NCI-H1092 (cell line): ENCODE results near the gene ACSS1.

Experiments used
- DNase-seq: peaks from one replicate; lab custom pipeline; 2025; lab: John Stamatoyannopoulos, UW

Gene ACSS1

GRCh38 chr20:25030649-25031207 lies 27.2 kb downstream of the ACSS1 start:
- DNase-seq = no peak

- DNase-seq = no peak
Observed at GRCh38 chr20:25030007-25030648, 27.8 kb downstream of the ACSS1 start.

- no peak for DNase-seq
Observed at GRCh38 chr20:25025986-25026605, 31.8 kb downstream of the ACSS1 start.

GRCh38 chr20:25025091-25025861 lies 32.7 kb downstream of the ACSS1 start:
- DNase-seq = no peak

GRCh38 chr20:25024171-25024570 lies 33.8 kb downstream of the ACSS1 start:
- no peak for DNase-seq

- no peak for DNase-seq
Observed at GRCh38 chr20:25023356-25023755, 34.6 kb downstream of the ACSS1 start.

GRCh38 chr20:25022680-25023079 lies 35.3 kb downstream of the ACSS1 start:
- DNase-seq = no peak

GRCh38 chr20:25021336-25021735 lies 36.6 kb downstream of the ACSS1 start:
- DNase-seq = no peak

GRCh38 chr20:25020901-25021301 lies 37.0 kb downstream of the ACSS1 start:
- DNase-seq = no peak

GRCh38 chr20:25020345-25020744 lies 37.6 kb downstream of the ACSS1 start:
- DNase-seq = no peak

GRCh38 chr20:25019381-25020155 lies 38.4 kb downstream of the ACSS1 start:
- DNase-seq = no peak

- DNase-seq = no peak
Observed at GRCh38 chr20:25018841-25019240, 39.1 kb downstream of the ACSS1 start.

GRCh38 chr20:25018425-25018824 lies 39.5 kb downstream of the ACSS1 start:
- no peak for DNase-seq

GRCh38 chr20:25017257-25017803 lies 40.6 kb downstream of the ACSS1 start:
- DNase-seq = no peak

GRCh38 chr20:25016471-25016870 lies 41.5 kb downstream of the ACSS1 start:
- DNase-seq = no peak

- DNase-seq = no peak
Observed at GRCh38 chr20:25015986-25016385, 42.0 kb downstream of the ACSS1 start.

GRCh38 chr20:25014816-25015215 lies 43.1 kb downstream of the ACSS1 start:
- DNase-seq = no peak

GRCh38 chr20:25013478-25014380 lies 44.2 kb downstream of the ACSS1 start:
- DNase-seq = no peak

GRCh38 chr20:25012616-25013189 lies 45.2 kb downstream of the ACSS1 start:
- no peak for DNase-seq

GRCh38 chr20:25011831-25012241 lies 46.1 kb downstream of the ACSS1 start:
- no peak for DNase-seq
